Osteocyte (in vitro differentiated cells): ENCODE results near the gene RB1. TPM values are rescaled to one million over a fixed set of nuclear protein-coding genes. Genes with fewer than 3 reads are reported as not detected.
"Not testable (repeated sequence)": the region's sequence is repeated elsewhere in the genome, so short reads cannot be mapped to it uniquely, and the experiment has no call there.

Experiments
- DNase-seq: peaks from one replicate; pipeline ENCODE4 v3.0.0; 2021; ENCODE audit warnings: mixed read lengths; ENCODE audit not compliant: unreplicated experiment; ENCODE audit errors: extremely low spot score
- H3K27ac Mint-ChIP-seq: one replicate; pipeline ENCODE4 v1.8.0; 2021; ENCODE audit warnings: mild to moderate bottlenecking, mixed read lengths; ENCODE audit not compliant: unreplicated experiment
- H3K27me3 Mint-ChIP-seq: one replicate; pipeline ENCODE4 v1.8.0; 2021; ENCODE audit warnings: mixed read lengths; ENCODE audit not compliant: unreplicated experiment
- H3K36me3 Mint-ChIP-seq: one replicate; pipeline ENCODE4 v1.8.0; 2021; ENCODE audit warnings: mixed read lengths; ENCODE audit not compliant: unreplicated experiment
- H3K4me1 Mint-ChIP-seq: one replicate; pipeline ENCODE4 v1.8.0; 2021; ENCODE audit warnings: mixed read lengths; ENCODE audit not compliant: unreplicated experiment
- H3K4me3 Mint-ChIP-seq: one replicate; pipeline ENCODE4 v1.8.0; 2021; ENCODE audit warnings: mild to moderate bottlenecking, moderate library complexity, mixed read lengths; ENCODE audit not compliant: unreplicated experiment
- H3K9me3 Mint-ChIP-seq: one replicate; pipeline ENCODE4 v1.8.0; 2021; ENCODE audit warnings: mixed read lengths; ENCODE audit not compliant: unreplicated experiment
- total RNA-seq: library from RNA; stranded (reverse); gene quantifications from 2 replicates; pipeline ENCODE4 v1.2.1, GENCODE V29; 2021
- TF ChIP-seq, protein P1 (sequence below): fragments of 200-600 bp; sonication (generic); IDR thresholded peaks from 2 replicates; pipeline ENCODE4 v1.5.0; 2021; ENCODE audit warnings: antibody characterized with exemption, mild to moderate bottlenecking, moderate library complexity

Gene RB1
- total RNA-seq, 1 donor from 2014 or later = 42.3 TPM

DNA sequence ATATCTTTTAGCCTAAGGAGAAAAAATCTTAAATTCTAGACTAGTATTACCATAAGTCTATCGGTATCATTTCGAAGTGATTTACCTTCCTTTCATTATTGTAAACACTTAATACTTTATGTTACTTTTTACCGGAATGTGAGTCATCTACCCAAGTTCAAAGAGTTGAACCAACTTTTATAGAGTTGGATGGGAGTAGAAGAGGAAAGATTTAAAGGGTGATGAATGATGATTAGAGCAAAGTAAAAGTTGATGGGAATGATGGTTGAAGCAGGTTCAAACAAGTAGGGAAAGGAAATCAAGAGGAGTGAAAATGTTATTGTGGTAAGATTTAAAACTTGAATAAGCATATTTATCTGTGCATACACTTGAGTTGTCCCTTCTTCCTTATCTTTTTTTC lies 120.7 kb downstream of the RB1 start:
- H3K36me3 Mint-ChIP-seq = peaks cover 20% of the 10 kb centered on the region
- H3K4me3 Mint-ChIP-seq = no peak overlapping the region
- no peak overlapping the region for H3K27ac Mint-ChIP-seq
- peaks cover 4% of the 10 kb centered on the region for H3K4me1 Mint-ChIP-seq
- TF ChIP-seq, protein P1, sequence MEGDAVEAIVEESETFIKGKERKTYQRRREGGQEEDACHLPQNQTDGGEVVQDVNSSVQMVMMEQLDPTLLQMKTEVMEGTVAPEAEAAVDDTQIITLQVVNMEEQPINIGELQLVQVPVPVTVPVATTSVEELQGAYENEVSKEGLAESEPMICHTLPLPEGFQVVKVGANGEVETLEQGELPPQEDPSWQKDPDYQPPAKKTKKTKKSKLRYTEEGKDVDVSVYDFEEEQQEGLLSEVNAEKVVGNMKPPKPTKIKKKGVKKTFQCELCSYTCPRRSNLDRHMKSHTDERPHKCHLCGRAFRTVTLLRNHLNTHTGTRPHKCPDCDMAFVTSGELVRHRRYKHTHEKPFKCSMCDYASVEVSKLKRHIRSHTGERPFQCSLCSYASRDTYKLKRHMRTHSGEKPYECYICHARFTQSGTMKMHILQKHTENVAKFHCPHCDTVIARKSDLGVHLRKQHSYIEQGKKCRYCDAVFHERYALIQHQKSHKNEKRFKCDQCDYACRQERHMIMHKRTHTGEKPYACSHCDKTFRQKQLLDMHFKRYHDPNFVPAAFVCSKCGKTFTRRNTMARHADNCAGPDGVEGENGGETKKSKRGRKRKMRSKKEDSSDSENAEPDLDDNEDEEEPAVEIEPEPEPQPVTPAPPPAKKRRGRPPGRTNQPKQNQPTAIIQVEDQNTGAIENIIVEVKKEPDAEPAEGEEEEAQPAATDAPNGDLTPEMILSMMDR = no peak
- peaks cover 19% of the 10 kb centered on the region for H3K9me3 Mint-ChIP-seq
- H3K27me3 Mint-ChIP-seq = no peaks in the 10 kb centered on the region
- no peak for DNase-seq

DNA sequence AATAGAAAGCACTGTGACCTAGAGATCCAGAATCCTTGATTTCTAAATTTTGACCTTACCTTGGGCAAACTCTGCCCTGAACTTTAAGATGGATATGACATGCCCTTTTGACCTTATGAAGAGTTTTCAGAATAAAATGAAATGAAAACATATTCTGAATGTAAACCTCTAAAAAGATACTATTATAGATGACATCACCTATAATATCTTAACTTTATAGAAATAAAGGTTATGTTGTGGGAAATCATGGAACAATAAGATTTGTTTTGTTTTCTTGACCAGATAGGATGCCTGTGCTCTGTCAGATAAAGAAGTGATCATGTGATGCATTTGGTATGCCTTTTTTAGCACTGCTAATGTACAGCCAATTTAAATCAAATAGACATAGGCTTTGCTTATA lies 122.5 kb downstream of the RB1 start:
- DNase-seq = no peak
- no peak overlapping the region for H3K27ac Mint-ChIP-seq
- H3K9me3 Mint-ChIP-seq = peaks cover 3% of the 10 kb centered on the region
- TF ChIP-seq, protein P1 = no peak
- no peaks in the 10 kb centered on the region for H3K27me3 Mint-ChIP-seq
- H3K36me3 Mint-ChIP-seq = peaks cover 13% of the 10 kb centered on the region
- H3K4me3 Mint-ChIP-seq = no peak overlapping the region
- peaks cover 17% of the 10 kb centered on the region for H3K4me1 Mint-ChIP-seq

DNA sequence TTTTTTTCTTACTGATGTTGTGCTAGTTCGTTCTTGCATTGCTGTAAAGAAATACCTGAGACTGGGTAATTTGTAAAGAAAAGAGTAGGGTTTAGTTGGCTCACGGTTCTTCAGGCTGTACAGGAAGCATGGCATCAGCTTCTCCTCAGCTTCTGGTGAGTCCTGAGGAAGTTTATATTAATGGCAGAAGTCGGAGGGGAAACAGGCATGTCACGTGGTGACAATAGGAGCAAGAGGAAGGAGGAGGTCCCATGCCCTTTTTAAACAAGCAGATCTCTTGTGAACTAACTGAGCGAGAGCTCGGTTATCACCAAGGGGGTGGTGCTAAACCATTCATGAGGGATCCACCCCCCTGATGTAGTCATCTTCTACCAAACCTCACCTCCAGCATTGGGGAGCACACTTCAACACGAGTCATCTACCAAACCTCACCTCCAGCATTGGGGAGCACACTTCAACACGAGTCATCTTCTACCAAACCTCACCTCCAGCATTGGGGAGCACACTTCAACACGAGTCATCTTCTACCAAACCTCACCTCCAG lies 123.3 kb downstream of the RB1 start:
- Mint-ChIP-seq H3K4me1 (peaks cover 24% of the 10 kb centered on the region), H3K36me3 (peaks cover 13% of the 10 kb centered on the region)
- DNase-seq, H3K27ac Mint-ChIP-seq, H3K4me3 Mint-ChIP-seq, H3K27me3 Mint-ChIP-seq, H3K9me3 Mint-ChIP-seq: not testable (repeated sequence)

DNA sequence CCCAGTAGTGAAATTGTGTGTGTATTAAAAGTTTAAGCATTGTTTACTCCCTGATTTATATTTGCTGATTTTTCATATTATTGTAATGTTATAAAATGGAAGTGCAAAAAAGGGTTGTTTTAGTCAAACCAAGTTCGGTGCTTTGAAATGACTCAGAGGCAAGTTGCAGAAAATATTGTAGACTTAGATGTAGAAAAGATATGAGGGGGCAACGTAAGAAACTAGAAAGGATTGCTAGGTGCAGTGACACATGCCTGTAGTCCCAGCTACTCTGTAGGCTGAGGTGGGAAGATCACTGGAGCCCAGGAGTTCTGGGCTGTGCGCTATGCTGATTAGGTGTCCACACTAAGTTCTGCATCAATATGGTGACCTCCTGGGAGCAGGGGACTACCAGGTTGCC lies 125.5 kb downstream of the RB1 start:
- no peak for DNase-seq
- H3K4me1 Mint-ChIP-seq = peaks cover 34% of the 10 kb centered on the region
- TF ChIP-seq, protein P1 = no peak
- H3K36me3 Mint-ChIP-seq = peaks cover 9% of the 10 kb centered on the region
- no peak overlapping the region for H3K27ac Mint-ChIP-seq
- peaks cover 3% of the 10 kb centered on the region for H3K9me3 Mint-ChIP-seq
- no peak overlapping the region for H3K4me3 Mint-ChIP-seq
- H3K27me3 Mint-ChIP-seq = no peaks in the 10 kb centered on the region

DNA sequence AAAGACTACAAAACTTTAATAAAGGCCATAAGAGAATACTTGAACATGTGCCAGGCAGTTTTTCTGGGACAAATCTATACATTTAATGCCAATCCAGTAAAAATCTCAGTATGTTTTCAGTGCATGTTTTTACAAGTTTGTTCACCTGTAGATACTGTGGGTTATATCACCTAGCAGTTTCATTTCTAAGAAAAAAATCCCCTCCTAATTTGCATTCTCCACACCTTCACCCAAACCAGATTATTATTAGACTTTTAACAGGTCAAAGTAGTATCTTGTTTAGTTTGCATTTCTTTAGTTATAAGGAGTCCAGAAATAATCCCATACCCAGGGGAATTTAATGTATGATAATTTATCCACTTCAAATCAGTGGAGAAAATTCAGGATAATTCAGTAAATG lies 126.3 kb downstream of the RB1 start:
- TF ChIP-seq, protein P1 = no peak
- no peaks in the 10 kb centered on the region for H3K27me3 Mint-ChIP-seq
- H3K4me3 Mint-ChIP-seq = no peak overlapping the region
- peak overlapping the region; percentile 15 for H3K27ac Mint-ChIP-seq
- peaks cover 9% of the 10 kb centered on the region for H3K36me3 Mint-ChIP-seq
- no peak for DNase-seq
- peaks cover 34% of the 10 kb centered on the region for H3K4me1 Mint-ChIP-seq
- peaks cover 3% of the 10 kb centered on the region for H3K9me3 Mint-ChIP-seq

DNA sequence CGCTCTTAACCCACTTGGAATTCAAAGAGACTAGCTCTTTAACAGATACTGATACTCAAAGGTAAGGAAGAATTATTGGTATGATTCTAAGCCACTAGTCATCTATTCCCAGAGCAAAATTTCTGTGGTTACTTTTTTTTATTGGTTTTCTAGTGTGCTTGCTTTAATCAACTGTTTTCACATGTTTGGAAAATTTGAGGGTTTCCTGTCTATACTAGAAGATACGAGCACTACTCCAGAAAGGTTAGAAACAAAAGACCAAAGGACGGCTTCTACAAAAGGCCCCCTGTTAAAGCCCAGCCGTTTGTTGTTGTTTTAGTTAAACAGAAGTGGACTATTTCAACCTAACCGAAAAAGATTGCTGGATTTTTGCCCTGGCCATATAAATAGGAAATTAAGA lies 127.9 kb downstream of the RB1 start:
- H3K27ac Mint-ChIP-seq = peak overlapping the region; percentile 86
- peaks cover 3% of the 10 kb centered on the region for H3K9me3 Mint-ChIP-seq
- H3K27me3 Mint-ChIP-seq = no peaks in the 10 kb centered on the region
- TF ChIP-seq, protein P1 = no peak
- H3K4me1 Mint-ChIP-seq = peaks cover 34% of the 10 kb centered on the region
- no peak for DNase-seq
- H3K36me3 Mint-ChIP-seq = peaks cover 9% of the 10 kb centered on the region
- no peak overlapping the region for H3K4me3 Mint-ChIP-seq
